ENCODE results near the gene ILK. TPM values are rescaled to one million over a fixed set of nuclear protein-coding genes. Genes with fewer than 3 reads are reported as not detected.

ILK gene
- total RNA-seq, 1 experiment from 2014 or later: 69.7 TPM

- H3K9me2 ChIP-seq (ENCODE audit: insufficient read depth): no peaks in the 10 kb centered on the region
- intact Hi-C loops (cut with micrococcal nuclease; ENCODE audit: unreplicated experiment): loop anchor here (5.0 to 10.0 kb wide), 2 partner anchors 126 to 209 kb away; partner anchors contain the start of genes SMPD1 and TRIM3
Observed at GRCh38 chr11:6601041-6601461, 2.5 kb upstream of the ILK start.

GRCh38 chr11:6602096-6602940 is 1.3 kb upstream of the ILK start:
- DNase-seq: no peak
- intact Hi-C loops (cut with micrococcal nuclease; ENCODE audit: unreplicated experiment): loop anchor here (5.0 to 10.0 kb wide), 2 partner anchors 128 to 210 kb away; partner anchors contain the start of genes SMPD1 and TRIM3
- H3K36me3 ChIP-seq (ENCODE audit: low read depth): 0 out of 2 replicates have a peak, but pooled peaks cover 6% of the 10 kb centered on the region

More at GRCh38 chr11:6601041-6601461, 2.5 kb upstream of the ILK start:
- H3K4me3 ChIP-seq: no peak overlapping the region
- H3K27me3 ChIP-seq (ENCODE audit: insufficient read depth, low read depth): no peaks in the 10 kb centered on the region
- H3K4me1 ChIP-seq (replicated peaks; ENCODE audit: insufficient read depth): peaks cover 12% of the 10 kb centered on the region
- POLR2A ChIA-PET (ENCODE audit: unreplicated experiment): no interaction called here
- no peaks in the 10 kb centered on the region for H3K9me3 ChIP-seq (ENCODE audit: insufficient read depth, low read depth)
- H4K20me1 ChIP-seq (ENCODE audit: insufficient read depth): no peaks in the 10 kb centered on the region
- CTCF ChIA-PET: no interaction called here
- H3F3A ChIP-seq (ENCODE audit: insufficient read depth, low read depth): no peaks in the 10 kb centered on the region
- 0 out of 2 replicates have a peak, but pooled peaks cover 6% of the 10 kb centered on the region for H3K36me3 ChIP-seq (ENCODE audit: low read depth)
- H2AFZ ChIP-seq: no peak overlapping the region
- TF ChIP-seq, protein P1, sequence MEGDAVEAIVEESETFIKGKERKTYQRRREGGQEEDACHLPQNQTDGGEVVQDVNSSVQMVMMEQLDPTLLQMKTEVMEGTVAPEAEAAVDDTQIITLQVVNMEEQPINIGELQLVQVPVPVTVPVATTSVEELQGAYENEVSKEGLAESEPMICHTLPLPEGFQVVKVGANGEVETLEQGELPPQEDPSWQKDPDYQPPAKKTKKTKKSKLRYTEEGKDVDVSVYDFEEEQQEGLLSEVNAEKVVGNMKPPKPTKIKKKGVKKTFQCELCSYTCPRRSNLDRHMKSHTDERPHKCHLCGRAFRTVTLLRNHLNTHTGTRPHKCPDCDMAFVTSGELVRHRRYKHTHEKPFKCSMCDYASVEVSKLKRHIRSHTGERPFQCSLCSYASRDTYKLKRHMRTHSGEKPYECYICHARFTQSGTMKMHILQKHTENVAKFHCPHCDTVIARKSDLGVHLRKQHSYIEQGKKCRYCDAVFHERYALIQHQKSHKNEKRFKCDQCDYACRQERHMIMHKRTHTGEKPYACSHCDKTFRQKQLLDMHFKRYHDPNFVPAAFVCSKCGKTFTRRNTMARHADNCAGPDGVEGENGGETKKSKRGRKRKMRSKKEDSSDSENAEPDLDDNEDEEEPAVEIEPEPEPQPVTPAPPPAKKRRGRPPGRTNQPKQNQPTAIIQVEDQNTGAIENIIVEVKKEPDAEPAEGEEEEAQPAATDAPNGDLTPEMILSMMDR (conservative IDR thresholded peaks at IDR 0.05): no peak
- TF ChIP-seq EZH2 (IDR thresholded peaks at IDR 0.05; ENCODE audit: low read depth): no peak
- no peak overlapping the region for H3K4me2 ChIP-seq
- H3K27ac ChIP-seq: no peak overlapping the region
- no TSS peak for BruUV-seq (replicated peaks)
- no peak for DNase-seq
- H3K79me2 ChIP-seq (ENCODE audit: low read depth): peaks cover 41% of the 10 kb centered on the region

DNA sequence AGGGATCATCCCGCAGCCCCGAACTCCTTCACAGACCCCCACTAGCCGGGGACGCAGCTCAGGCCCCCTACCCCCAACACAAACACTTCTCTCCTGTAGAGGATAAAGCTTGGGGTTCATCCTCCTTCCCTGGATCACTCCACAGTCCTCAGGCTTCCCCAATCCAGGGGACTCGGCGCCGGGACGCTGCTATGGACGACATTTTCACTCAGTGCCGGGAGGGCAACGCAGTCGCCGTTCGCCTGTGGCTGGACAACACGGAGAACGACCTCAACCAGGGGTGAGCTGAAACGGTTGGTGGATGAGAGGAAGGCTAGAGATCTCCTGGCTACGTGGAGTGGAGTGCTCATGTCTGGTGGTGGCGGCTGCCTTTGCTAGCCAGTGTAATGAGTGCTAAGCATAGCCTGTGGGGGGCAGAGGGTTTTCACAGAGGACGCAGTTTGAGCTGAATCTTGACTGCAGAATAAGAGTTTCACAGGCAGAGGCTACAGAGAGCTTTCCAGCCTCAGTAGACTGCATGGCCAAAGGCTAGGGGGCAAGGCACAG is 580 bp downstream of the ILK start:
- no peaks in the 10 kb centered on the region for H3K27me3 ChIP-seq (ENCODE audit: insufficient read depth, low read depth)
- TF ChIP-seq EZH2 (IDR thresholded peaks at IDR 0.05; ENCODE audit: low read depth): no peak
- TF ChIP-seq, protein P1 (conservative IDR thresholded peaks at IDR 0.05): no peak
- no peaks in the 10 kb centered on the region for H3K9me3 ChIP-seq (ENCODE audit: insufficient read depth, low read depth)
- no peaks in the 10 kb centered on the region for H3K9me2 ChIP-seq (ENCODE audit: insufficient read depth)
- H2AFZ ChIP-seq: peak overlapping the region; percentile 88
- H4K20me1 ChIP-seq (ENCODE audit: insufficient read depth): no peaks in the 10 kb centered on the region
- H3K4me3 ChIP-seq: peak overlapping the region; percentile 98
- peaks cover 16% of the 10 kb centered on the region for H3F3A ChIP-seq (ENCODE audit: insufficient read depth, low read depth)
- peak overlapping the region; percentile 51 for H3K27ac ChIP-seq
- TSS peak; percentile 62 for BruUV-seq (replicated peaks)
- H3K79me2 ChIP-seq (ENCODE audit: low read depth): peaks cover 48% of the 10 kb centered on the region
- DNase-seq: peak in 1 of 2 experiments; percentile 24
- peaks cover 10% of the 10 kb centered on the region; the same call in 1 of the 2 replicates for H3K36me3 ChIP-seq (ENCODE audit: low read depth)
- ChIA-PET CTCF (interaction anchor here (0.9 kb wide), 1 partner anchor 79 kb away, joined by 4 read pairs; the partner anchor contains the start of gene MRPL17), POLR2A (ENCODE audit: unreplicated experiment) (interaction anchor here (0.6 to 1.0 kb wide), 3 partner anchors 9 to 79 kb away, joined by 3 to 8 read pairs (median 4); partner anchors contain the start of gene MRPL17)
- H3K4me2 ChIP-seq: peak overlapping the region; percentile 89
- H3K4me1 ChIP-seq (replicated peaks; ENCODE audit: insufficient read depth): peaks cover 28% of the 10 kb centered on the region
- intact Hi-C loops (cut with micrococcal nuclease; ENCODE audit: unreplicated experiment): loop anchor here (2.0 to 10.0 kb wide), 3 partner anchors 79 to 212 kb away; partner anchors contain the start of genes MRPL17, SMPD1 and TRIM3

More at GRCh38 chr11:6602096-6602940, 1.3 kb upstream of the ILK start:
- no peak for TF ChIP-seq EZH2 (IDR thresholded peaks at IDR 0.05; ENCODE audit: low read depth)
- TF ChIP-seq, protein P1 (conservative IDR thresholded peaks at IDR 0.05): no peak
- POLR2A ChIA-PET (ENCODE audit: unreplicated experiment): no interaction called here
- Histone ChIP-seq H3K9me3 (ENCODE audit: insufficient read depth, low read depth) (no peaks in the 10 kb centered on the region), H3K4me1 (replicated peaks; ENCODE audit: insufficient read depth) (peaks cover 23% of the 10 kb centered on the region), H3K79me2 (ENCODE audit: low read depth) (peaks cover 48% of the 10 kb centered on the region), H3K4me3 (peak overlapping the region; percentile 98), H3F3A (ENCODE audit: insufficient read depth, low read depth) (peaks cover 10% of the 10 kb centered on the region), H3K9me2 (ENCODE audit: insufficient read depth) (no peaks in the 10 kb centered on the region), H3K27ac (no peak overlapping the region), H3K27me3 (ENCODE audit: insufficient read depth, low read depth) (no peaks in the 10 kb centered on the region), H3K4me2 (peak overlapping the region; percentile 88), H2AFZ (peak overlapping the region; percentile 88; the same call in 1 of the 2 replicates), H4K20me1 (ENCODE audit: insufficient read depth) (no peaks in the 10 kb centered on the region)
- no TSS peak for BruUV-seq (replicated peaks)
- CTCF ChIA-PET: interaction anchor here (0.7 kb wide), 1 partner anchor 17 kb away, joined by 6 read pairs; the partner anchor contains the start of gene TPP1

Data from PC-9 (cell line).